NCI-H774 (cell line): ENCODE measurements around the gene ACOT8.
"Not testable (repeated sequence)": the region's sequence is repeated elsewhere in the genome, so short reads cannot be mapped to it uniquely, and the experiment has no call there.

Source experiments
- DNase-seq: peaks from one replicate; lab custom pipeline; 2025; lab: John Stamatoyannopoulos, UW

ACOT8 gene

DNA sequence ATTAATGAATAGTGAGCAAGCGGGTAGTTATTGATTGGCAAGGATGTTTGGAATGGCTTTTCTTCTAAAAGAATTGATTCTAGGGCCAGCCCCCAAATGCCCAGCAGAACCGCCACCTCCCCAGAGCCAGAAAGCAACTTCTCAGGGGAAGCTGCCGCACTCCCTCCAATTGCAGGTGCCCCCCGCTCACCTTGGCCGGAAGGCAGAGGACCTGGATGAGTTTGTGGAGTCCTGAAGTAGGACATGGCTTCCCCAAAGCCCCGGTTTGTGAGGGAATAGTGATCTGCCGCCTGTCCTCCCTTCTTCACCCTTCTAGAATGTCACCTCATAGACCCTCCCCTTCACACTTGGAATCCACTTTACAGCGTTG is 30.1 kb upstream of the ACOT8 start, which contains the start of gene SPATA25:
Gene SPATA25 (minus strand): TSS at position 277 of the 370 bp plus-strand sequence. CDS start 32 bp downstream, at position 245.
- no peak for DNase-seq

DNA sequence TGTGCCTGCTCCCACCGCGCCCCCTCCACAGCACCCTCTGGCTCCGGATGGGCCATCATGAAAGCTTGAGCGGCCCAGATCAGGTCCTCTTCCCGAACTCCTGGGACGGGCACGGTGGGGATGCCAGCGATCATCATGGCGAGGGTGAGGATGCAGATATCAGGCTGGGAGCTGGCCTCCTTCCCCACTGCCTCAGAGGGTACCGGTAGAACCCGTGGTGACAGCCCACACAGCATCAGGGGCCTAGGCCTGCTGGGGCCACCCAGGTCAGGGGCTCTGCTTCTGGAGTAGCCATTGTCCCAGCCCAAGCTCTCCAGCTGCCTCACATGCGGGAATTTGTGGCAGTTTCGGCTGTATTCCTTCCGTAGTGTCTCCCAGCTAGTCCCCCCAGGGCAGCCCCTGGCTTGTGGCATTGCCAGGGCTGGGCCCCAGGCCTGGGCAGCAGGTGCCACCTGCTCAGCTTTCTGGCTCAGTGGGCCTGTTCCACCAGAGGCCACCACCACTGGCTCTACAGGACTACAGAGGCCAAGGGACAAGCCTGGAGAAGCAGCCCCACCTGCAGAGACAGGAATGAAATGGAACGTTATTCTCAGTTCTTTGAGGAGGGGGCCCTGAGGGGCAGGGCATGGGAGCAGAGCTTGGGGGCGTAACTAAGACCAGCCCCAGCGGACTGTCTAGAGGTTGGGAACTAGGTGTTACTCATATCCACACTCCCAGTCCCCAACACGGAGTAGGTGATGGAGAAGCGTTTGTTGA is 29.6 kb upstream of the ACOT8 start:
- no peak for DNase-seq

DNA sequence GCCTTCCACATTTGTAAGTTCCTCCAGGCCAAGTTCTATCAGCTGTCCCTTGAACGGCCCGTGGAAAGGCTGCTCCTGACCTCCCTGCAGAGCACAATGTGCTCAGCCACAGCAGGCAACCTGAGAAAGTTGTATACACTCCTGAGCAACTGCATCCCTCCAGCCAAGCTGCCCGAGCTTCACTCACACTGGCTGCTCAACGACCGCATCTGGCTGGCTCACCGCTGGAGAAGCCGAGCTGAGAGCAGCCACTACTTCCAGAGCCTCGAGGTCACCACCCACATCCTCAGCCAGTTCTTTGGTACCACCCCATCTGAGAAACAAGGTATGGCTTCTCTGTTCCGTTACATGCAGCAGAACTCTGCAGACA is 25.9 kb upstream of the ACOT8 start:
- DNase-seq = no peak

DNA sequence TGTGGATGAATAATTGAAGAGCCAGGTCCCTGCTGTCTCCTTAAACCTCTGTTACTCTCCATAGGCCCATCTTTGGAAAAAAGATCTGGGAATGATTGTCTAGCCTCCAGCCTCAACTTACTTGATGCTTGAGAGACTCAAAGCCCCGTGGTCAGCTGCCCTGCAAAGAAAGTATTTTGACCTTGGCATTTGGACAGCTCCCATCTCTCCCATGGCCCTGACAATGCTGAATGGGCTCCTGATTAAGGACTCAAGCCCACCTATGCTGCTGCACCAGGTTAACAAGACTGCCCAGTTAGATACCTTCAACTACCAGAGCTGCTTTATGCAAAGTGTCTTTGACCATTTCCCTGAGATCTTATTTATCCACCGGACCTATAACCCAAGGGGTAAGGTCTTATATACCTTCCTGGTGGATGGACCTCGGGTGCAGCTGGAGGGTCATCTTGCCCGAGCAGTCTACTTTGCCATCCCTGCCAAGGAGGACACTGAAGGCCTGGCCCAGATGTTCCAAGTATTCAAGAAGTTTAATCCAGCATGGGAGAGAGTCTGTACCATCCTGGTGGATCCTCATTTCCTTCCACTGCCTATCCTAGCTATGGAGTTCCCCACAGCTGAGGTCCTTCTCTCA is 25.4 kb upstream of the ACOT8 start:
- no peak for DNase-seq

DNA sequence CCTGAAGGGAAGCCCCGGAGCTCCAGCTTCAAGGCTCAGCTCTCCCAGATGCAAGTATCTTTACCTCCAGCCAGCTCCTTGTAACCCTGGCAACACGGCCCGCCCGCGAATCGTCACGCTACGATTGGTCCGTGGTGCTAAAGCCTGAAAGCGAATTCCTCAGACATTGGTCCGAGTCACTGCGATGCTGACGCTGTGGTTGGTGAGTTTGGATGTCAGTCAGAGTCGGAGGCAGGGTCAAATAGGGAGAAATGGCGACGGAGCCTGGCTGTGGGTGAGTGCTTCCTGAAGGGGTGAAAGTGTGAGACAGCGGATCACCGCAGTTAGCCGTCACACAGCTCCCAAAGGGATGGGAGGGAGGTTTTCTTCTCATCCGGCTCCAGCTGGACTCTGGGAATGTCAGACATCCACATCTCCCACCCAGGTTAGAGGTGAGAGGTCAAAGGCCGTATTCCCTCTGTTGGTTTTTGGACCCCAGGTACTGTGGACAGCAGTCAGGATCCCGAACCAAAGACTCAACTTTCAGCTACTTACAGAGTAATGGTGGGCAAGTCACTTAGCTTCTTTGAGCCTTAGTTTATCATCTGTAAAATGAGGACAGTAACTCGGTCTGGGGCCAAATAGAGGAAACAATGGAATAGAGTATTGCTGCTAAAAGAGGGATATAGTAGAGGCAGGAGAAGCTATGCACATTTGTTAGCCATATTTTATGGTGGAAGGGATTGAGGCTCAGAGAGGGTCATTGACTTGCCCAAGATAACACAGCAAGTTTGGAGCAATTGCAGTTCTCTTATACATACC is 24.0 kb upstream of the ACOT8 start, which contains the start of gene ZSWIM1:
Gene ZSWIM1 (plus strand): TSS at position 240 of the 801 bp plus-strand sequence. CDS start 1,366 bp downstream, outside the sequence.
- DNase-seq = peak; percentile 98

DNA sequence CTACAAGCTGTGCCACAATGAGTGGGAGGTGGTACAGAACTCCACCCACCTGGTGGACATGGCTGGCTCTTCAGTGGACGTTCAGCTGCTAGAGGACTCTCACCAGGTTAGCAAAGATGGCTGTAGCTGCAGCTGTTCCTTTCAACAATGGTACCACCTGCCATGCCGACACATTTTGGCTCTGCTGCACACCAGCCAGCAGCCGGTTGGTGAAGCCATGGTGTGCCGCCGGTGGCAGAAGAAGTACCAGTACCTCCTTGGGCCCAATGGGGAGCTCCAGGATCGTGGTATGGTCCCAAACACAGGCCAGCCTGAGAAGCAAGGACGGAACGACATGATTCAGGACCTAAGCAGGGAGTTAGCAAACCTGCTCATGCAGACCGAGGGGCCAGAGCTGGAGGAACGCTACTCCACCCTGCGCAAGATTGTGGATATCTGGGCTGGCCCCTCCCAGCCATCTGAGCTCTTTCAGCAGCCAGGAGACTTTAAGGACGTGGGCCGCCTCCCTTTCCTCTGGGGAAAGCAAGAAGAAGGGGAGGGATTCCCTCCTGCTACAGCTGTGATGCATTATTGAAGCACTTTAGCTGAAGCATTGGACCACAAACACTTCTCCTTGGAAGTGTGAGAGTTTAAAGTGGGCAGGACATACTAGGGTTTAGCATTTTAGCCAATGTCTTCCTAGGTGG is 21.0 kb upstream of the ACOT8 start:
- no peak for DNase-seq

DNA sequence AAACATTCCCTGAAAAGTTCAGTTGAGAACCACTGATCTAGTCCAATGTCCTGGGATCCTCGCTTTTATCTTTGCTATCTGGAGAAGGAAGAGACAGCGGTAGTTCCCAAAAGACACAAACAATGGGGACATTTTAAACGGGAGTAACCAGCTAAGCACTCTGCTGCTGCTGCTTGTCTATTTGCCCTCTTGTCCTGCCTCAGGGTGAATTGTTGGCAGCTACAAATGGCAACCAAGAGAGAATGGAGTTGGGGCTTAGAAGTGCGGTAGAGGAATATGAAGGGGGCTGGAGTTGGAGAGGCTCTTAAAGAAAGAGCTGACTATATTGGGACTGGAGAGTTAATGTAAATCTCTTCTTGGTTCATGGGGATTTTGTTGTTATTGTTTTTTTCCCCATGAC is 17.4 kb upstream of the ACOT8 start:
- no peak for DNase-seq

DNA sequence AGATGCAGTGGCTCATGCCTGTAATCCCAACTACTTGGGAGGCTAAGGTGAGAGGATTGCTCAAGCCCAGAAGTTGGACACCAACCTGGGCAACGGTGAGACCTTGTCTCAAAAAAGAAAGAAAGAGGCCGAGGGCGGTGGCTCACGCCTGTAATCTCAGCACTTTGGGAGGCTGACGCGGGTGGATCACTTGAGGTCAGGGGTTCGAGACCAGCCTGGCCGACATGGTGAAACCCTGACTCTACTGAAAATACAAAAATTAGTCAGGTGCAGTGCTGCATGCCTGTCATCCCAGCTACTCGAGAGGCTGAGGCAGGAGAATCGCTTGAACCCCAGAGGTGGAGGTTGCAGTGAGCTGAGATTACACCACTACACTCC is 16.9 kb upstream of the ACOT8 start:
- DNase-seq = not testable (repeated sequence)

DNA sequence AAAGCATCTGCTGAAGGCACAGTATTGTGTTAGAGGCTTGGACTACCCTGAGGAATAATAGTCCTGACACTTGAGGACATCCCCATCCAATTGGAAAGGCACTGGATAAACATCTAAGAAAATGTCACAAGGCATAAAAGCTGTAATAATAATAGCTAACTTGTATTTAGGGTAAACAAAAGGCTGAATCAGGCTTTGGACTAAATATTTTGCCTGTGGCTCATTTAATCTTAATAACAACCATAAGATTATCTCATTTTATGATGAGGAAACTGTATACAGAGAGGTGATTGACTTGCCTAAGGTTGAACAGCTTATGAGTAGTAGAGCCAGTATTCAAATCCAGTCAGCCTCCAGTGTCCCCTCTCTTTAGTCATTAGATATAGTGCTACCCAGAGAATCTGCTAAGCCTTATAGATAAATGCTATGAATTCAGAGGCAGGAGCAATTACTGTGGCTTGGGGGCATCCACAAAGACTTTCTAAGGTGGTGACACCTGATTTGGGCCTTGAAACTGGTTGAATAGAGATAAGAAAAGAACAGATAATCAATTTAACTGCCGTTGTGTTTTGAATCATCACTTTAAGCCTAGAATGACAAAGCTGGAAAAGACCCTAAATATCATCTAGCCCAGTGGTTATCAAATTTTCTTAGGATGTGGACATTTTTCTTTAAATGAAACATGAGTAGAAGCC is 16.4 kb upstream of the ACOT8 start:
- DNase-seq = no peak

DNA sequence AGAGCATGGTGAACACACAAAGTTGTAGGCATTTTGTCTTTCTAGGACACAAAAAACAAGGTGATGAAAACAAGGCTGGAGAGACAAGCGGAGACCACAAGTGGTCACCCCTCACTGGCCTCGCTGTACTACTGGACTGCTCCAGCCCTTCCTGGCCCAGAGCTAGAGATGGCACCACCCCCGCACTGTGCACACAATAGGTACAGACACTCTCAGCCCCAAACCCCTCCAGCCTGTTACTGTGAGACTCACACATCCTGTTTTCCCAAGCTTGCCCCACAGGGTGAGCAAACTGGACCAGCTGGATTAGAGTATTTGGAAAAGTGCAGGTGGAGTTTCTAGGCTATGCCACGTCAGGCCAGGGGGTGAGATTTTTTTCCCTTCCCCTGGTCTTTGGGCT is 15.4 kb upstream of the ACOT8 start:
- DNase-seq = no peak

DNA sequence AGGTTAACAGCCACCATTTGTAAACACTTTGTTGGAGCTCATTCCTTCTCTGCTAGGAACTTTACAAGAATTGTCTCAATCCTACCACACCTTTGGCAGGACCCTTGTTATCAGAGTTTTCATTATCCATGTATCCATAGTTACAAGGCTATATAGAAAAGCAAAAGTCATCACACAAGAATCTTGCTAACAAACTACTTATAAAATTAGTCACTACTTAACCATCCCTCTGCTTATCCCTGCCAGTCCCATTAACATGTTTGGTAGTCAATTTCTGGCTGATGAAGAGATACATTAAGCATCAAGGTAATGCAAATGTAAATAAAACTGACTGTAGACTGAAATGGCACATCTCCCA is 10.6 kb upstream of the ACOT8 start:
- no peak for DNase-seq

DNA sequence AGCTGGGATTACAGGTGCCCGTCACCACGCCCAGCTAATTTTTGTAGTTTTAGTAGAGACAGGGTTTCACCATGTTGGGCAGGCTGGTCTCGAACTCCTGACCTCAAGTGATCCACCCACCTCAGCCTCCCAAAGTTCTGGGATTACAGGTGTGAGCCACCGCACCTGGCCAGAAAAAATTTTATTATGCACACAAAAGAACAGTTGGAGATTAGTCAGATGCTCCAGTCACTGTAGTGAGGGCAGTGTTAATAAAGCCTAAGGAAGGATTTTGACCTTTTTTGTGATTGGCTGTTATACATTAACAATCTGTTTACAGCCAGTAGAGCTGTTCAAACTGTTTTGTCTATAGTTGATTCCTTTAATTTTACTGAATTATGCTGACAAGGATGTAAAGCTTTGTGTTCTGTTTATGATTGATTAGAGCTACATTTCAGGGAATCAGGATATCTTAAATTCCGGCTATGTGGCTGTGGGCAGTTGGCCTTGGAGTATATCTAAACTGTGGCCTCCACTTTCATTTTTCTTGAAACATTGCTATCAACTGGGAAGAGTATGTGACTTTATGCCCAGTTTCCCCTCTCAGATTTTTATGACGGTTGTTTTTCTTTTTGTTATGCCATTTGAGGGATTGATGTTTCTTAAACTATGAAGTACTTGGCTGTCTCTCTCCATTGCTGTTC is 10.1 kb upstream of the ACOT8 start:
- no peak for DNase-seq

DNA sequence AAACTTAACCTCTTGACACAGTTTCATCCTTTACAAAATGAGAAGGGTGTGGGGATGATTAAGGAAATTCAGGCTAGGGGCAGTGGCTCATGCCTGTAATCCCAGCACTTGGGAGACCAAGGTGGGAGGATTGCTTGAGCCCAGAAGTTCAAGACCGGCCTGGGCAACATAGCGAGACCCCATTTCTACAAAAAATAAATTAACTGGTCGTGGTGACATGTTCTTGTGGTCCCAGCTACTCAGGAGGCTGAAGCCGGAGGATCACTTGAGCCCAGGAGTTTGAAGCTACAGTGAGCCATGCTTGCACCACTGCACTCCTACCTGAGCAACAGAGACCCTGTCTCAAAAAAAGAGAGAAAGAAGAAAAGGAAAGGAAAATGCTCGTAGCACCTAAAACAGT is 9.3 kb upstream of the ACOT8 start:
- no peak for DNase-seq

DNA sequence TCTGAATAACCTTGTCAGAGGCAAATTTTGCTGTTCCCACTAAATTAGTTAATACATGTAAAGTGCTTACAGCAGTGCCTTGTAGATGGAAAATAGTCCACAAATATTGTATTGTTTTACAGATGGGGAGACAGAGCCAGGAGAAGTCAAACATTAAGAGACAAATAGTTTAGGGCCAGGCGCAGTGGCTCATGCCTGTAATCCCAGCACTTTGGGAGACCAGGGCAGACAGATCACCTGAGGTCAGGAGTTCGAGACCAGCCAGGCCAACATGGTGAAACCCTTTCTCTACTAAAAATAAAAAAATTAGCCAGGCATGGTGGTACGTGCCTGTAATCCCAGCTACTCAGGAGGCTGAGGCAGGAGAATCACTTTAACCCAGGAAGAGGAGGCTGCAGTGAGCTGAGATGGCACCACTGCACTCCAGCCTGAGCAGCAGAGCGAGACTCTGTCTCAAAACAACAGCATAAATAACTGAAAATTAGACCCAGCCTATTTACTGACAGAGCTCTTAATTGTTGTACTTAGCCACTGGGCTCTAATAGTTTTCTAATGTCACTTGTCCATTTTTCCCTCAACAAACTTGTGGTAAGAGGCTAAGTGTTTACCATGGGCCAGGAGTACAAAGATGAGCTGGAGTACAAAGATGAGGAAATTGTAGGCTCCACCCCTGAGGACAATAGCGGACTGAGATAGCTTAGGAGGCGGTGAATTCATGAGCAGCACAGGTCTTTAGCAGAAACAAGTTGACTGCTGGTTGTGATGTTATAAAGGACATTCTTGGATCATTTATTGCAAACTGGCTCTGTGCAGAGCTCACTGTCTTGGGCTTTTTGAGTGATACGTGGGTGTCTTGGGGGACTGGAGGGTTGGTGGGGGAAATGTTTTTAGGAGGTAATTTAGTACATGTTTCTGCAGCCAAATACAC is 6.6 kb upstream of the ACOT8 start:
- peak; percentile 2 for DNase-seq

DNA sequence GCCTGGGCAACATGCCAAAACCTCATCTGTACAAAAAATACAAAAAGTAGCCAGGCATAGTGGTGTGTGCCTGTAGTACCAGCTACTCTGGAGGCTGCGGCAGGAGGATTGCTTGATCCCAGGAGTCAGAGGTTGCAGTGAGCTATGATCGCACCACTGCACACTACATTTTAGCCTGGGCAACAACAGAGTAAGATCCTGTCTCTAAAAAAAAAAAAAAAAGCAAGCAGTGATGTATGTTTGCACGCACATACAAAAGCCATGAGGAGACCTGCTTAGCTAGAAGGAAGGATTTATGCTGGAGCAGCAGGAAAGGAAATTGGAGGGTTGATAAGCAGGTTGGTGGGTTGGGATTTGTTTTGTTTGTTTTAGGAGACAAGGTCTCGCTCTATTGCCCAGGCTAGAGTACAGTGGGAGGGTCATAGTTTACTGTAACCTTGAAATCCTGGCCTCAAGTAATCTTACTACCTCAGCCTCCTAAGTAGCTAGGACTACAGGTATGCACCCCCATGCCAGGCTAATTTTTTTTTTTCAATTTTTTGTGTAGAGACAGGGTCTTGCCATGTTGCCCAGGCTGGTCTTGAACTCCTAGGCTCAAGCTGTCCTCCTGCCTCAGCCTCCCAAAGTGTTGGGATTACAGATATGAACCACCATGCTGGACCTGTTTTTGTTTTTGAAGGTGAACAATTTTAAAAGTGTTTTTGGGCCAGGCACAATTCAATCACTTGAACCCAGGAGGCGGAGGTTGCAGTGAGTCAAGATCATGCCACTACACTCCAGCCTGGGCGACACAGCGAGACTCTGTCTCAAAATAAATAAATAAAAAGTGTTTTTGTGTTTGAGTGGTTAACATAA is 4.3 kb upstream of the ACOT8 start:
- peak; percentile 11 for DNase-seq

DNA sequence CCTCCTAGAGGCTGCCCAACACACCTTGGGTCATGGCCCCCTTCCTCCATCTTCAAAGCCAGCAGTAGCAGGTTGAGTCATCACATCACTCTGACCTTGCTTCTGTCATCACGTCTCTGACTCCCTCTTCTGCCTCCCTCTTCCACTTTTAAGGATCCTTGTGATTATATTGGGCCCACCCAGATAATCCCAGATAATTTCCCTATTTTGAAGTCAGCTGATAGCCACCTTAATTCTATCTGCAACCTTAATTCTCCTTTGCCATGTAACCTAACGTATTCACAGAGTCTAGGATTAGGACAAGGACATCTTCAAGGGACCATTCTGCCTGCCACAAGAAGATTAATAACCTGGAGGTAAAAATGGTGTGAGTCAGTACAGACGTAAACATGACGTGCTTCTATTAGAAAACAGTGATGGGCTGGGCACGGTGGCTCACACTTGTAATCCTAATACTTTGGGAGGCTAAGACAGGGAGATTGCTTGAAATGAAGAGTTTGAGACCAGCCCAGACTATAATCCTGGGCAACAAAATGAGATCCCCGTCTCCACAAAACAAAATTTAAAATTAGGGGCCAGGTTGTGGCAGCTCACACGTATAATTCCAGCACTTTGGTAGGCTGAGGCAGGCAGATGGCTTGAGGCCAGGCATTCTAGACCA is 3.5 kb upstream of the ACOT8 start:
- no peak for DNase-seq

DNA sequence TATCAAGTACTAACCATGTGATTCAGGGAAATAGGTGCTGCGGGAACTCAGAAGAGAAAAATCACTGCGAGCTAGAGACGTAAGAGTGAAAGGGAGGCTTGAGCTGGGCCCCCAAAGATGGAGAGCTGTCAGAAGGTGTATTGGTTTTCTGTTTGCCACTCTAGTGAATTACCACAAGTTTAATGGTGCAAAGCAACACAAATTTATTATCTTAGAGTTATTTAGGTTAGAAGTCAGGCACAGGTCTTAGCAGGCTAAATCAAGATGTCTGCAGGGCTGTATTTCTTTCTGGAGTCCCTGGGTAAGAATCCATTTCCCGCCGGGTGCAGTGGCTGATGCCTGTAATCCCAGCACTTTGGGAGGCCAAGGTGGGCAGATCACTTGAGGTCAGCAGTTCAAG is 2.7 kb upstream of the ACOT8 start:
- DNase-seq = no peak

DNA sequence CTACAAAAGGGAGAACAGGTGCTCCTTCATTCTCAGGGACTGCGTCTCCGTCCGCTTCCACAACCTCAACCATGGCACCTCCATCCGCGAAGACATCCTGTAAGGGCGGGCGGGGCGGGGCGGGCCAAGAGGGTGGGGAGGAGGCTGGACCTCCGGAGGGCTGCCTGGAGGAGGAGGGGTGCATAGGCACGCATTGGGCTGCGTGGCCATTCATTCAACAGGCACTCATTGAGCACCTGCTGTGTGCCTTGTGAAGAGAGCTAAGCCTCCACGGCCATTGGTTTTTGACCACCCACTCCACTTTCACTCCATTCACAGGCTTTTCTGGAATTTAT is 657 bp upstream of the ACOT8 start:
- DNase-seq = peak; percentile 2

DNA sequence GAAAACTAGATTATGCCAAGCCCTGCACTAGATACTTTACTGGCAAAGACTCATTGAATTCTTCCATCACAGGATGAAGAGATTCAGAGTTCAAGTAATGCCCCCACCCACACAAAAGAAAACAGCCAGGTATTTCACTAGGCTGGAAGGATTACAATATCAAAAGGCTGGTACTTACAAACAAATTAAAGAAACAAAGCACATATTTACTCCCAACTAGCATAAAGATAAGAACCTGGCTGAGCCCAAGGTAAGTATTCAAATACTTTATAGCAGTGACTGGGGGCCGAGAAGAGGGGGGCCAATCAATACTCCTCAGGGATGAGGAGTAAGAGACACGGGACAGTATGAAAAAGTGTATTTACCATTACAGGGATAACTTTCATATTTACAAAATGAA is 3.7 kb downstream of the ACOT8 start:
- no peak for DNase-seq
